IMR-90 (cell line): ENCODE data around the gene KCNV2. TPM values are rescaled to one million over a fixed set of nuclear protein-coding genes. Genes with fewer than 3 reads are reported as not detected.

Experiments
- ATAC-seq: fragments of 200-7000 bp; cut with Tn5 transposase; 2 replicates; pipeline ENCODE4 v1.9.1; 2020; ENCODE audit warnings: low read depth, mild to moderate bottlenecking, moderate library complexity
- BruUV-seq: library from RNA; stranded (reverse); fragments of 400-500 nt; replicated peaks from 2 replicates; lab custom pipeline; 2021; lab: Mats Ljungman, UMichigan
- CTCF ChIA-PET: fragments of 300-600 bp; formaldehyde crosslinking; extraction: SDS; loops from one replicate; lab custom pipeline; 2021; ENCODE audit warnings: antibody characterized with exemption; lab: Yijun Ruan, JAX
- POLR2A ChIA-PET: fragments of 300-600 bp; sonication (Branson Sonifier 250); formaldehyde crosslinking; loops from one replicate; lab custom pipeline; 2022; ENCODE audit warnings: antibody characterized with exemption; ENCODE audit not compliant: unreplicated experiment; lab: Charles Lee
- DNase-seq: peaks from one replicate; pipeline ENCODE4 v3.0.0; 2013
- H2AFZ ChIP-seq: replicated peaks from 2 replicates; pipeline ENCODE3; 2013; ENCODE audit warnings: low read length, mild to moderate bottlenecking; ENCODE audit not compliant: poor library complexity
- H2AK5ac ChIP-seq: 2 replicates; pipeline ENCODE4 v1.6.1; 2013; ENCODE audit warnings: low read depth, low read length, inconsistent platforms
- H2AK9ac ChIP-seq: replicated peaks from 2 replicates; pipeline ENCODE3; 2013; ENCODE audit warnings: mild to moderate bottlenecking, low read depth, low read length, moderate library complexity; ENCODE audit not compliant: poor library complexity
- H2BK120ac ChIP-seq: 2 replicates; pipeline ENCODE4 v1.6.1; 2013; ENCODE audit warnings: low read depth, low read length, inconsistent platforms
- H2BK15ac ChIP-seq: 3 replicates; pipeline ENCODE4 v1.6.1; 2013; ENCODE audit warnings: low read depth, low read length, inconsistent platforms
- H2BK20ac ChIP-seq: 2 replicates; pipeline ENCODE4 v1.6.1; 2013; ENCODE audit warnings: low read depth, mild to moderate bottlenecking, inconsistent platforms, low read length, moderate library complexity
- H2BK5ac ChIP-seq: 2 replicates; pipeline ENCODE4 v1.6.1; 2013; ENCODE audit warnings: mild to moderate bottlenecking, low read depth, low read length, inconsistent platforms; ENCODE audit not compliant: poor library complexity, severe bottlenecking
- H3K14ac ChIP-seq: replicated peaks from 2 replicates; pipeline ENCODE4 v1.6.1; 2013; ENCODE audit warnings: low read depth, low read length, inconsistent platforms
- H3K18ac ChIP-seq: 2 replicates; pipeline ENCODE4 v1.6.1; 2013; ENCODE audit warnings: low read depth, low read length, control low read depth
- H3K23ac ChIP-seq: 2 replicates; pipeline ENCODE4 v1.6.1; 2013; ENCODE audit warnings: low read depth, low read length, inconsistent platforms
- H3K27ac ChIP-seq: 2 replicates; pipeline ENCODE4 v1.5.1; 2013; ENCODE audit warnings: mild to moderate bottlenecking, control low read depth, low read length; ENCODE audit not compliant: insufficient read depth
- H3K27me3 ChIP-seq: 2 replicates; pipeline ENCODE4 v1.6.1; 2013; ENCODE audit warnings: low read length; ENCODE audit not compliant: control insufficient read depth, insufficient read depth
- H3K36me3 ChIP-seq: 2 replicates; pipeline ENCODE4 v1.6.1; 2013; ENCODE audit warnings: low read length, mixed read lengths; ENCODE audit not compliant: control insufficient read depth, insufficient read depth
- H3K4ac ChIP-seq: 2 replicates; pipeline ENCODE4 v1.6.1; 2013; ENCODE audit warnings: low read depth, low read length, inconsistent platforms
- H3K4me1 ChIP-seq: 2 replicates; pipeline ENCODE4 v1.6.1; 2013; ENCODE audit warnings: low read length, mixed read lengths; ENCODE audit not compliant: control insufficient read depth, insufficient read depth
- H3K4me2 ChIP-seq: 2 replicates; pipeline ENCODE4 v1.6.1; 2013; ENCODE audit warnings: low read depth, mild to moderate bottlenecking, control low read depth, low read length, moderate library complexity
- H3K4me3 ChIP-seq: 2 replicates; pipeline ENCODE4 v1.5.1; 2013; ENCODE audit warnings: low read depth, mild to moderate bottlenecking, control low read depth, low read length, moderate library complexity; ENCODE audit not compliant: insufficient read depth
- H3K56ac ChIP-seq: 2 replicates; pipeline ENCODE4 v1.6.1; 2013; ENCODE audit warnings: low read length, inconsistent platforms; ENCODE audit not compliant: insufficient read depth; ENCODE audit errors: extremely low read depth
- H3K79me1 ChIP-seq, 2 experiments: 2 replicates each; pipeline ENCODE4 v1.6.1; 2013; ENCODE audit warnings: low read length in 2 of 2, inconsistent platforms in 1 of 2, low read depth in 1 of 2
- H3K9ac ChIP-seq: 2 replicates; pipeline ENCODE4 v1.6.1; 2013; ENCODE audit warnings: low read depth, low read length, control low read depth
- H3K9me1 ChIP-seq: 2 replicates; pipeline ENCODE4 v1.6.1; 2013; ENCODE audit warnings: low read length, inconsistent platforms; ENCODE audit not compliant: insufficient read depth
- H3K9me3 ChIP-seq: 2 replicates; pipeline ENCODE4 v1.6.1; 2013; ENCODE audit warnings: low read length; ENCODE audit not compliant: control insufficient read depth, insufficient read depth
- H4K20me1 ChIP-seq: 2 replicates; pipeline ENCODE4 v1.6.1; 2013; ENCODE audit warnings: low read length, inconsistent platforms; ENCODE audit not compliant: insufficient read depth
- H4K5ac ChIP-seq: 2 replicates; pipeline ENCODE4 v1.6.1; 2013; ENCODE audit warnings: mild to moderate bottlenecking, low read depth, low read length, control low read depth
- H4K8ac ChIP-seq, 2 experiments: 2 replicates each; pipeline ENCODE4 v1.6.1; 2013; ENCODE audit warnings: low read depth in 2 of 2, low read length in 2 of 2, control low read depth in 1 of 2, inconsistent platforms in 1 of 2
- H4K91ac ChIP-seq: 2 replicates; pipeline ENCODE4 v1.6.1; 2013; ENCODE audit warnings: low read depth, low read length, inconsistent platforms; ENCODE audit not compliant: insufficient read depth
- BHLHE40 ChIP-seq: fragments of 150-350 bp; IDR thresholded peaks from 2 replicates; pipeline ENCODE4 v1.6.1; 2016; ENCODE audit warnings: mild to moderate bottlenecking, low read depth, low read length
- CHD1 ChIP-seq: IDR thresholded peaks from 2 replicates; pipeline ENCODE4 v1.6.1; 2012; ENCODE audit warnings: low read depth, low read length, improper control_type of control experiment
- CTCF ChIP-seq: conservative IDR thresholded peaks from 2 replicates; pipeline ENCODE4 v1.5.1; 2012; ENCODE audit warnings: mild to moderate bottlenecking, low read depth, low read length, improper control_type of control experiment
- ELK1 ChIP-seq: fragments of 150-350 bp; IDR thresholded peaks from 2 replicates; pipeline ENCODE4 v1.6.1; 2016; ENCODE audit warnings: low read depth, mild to moderate bottlenecking, low read length, moderate library complexity, borderline replicate concordance
- FOS ChIP-seq: fragments of 150-350 bp; IDR thresholded peaks from 2 replicates; pipeline ENCODE4 v1.6.1; 2016; ENCODE audit warnings: low read depth, low read length
- MAFK ChIP-seq: IDR thresholded peaks from 2 replicates; pipeline ENCODE4 v1.6.1; 2012; ENCODE audit warnings: low read depth, low read length, improper control_type of control experiment
- MAZ ChIP-seq: IDR thresholded peaks from 2 replicates; pipeline ENCODE4 v1.6.1; 2012; ENCODE audit warnings: low read depth, mild to moderate bottlenecking, low read length, improper control_type of control experiment, moderate library complexity, borderline replicate concordance
- MXI1 ChIP-seq: IDR thresholded peaks from 2 replicates; pipeline ENCODE4 v1.6.1; 2012; ENCODE audit warnings: low read depth, mild to moderate bottlenecking, low read length, moderate library complexity, borderline replicate concordance
- NFE2L2 ChIP-seq: fragments of 150-350 bp; IDR thresholded peaks from 2 replicates; pipeline ENCODE4 v1.6.1; 2016; ENCODE audit warnings: low read depth, mild to moderate bottlenecking, low read length
- POLR2A ChIP-seq: IDR thresholded peaks from 2 replicates; pipeline ENCODE4 v1.6.1; 2012; ENCODE audit warnings: mild to moderate bottlenecking, low read depth, low read length
- RAD21 ChIP-seq: IDR thresholded peaks from 2 replicates; pipeline ENCODE4 v1.6.1; 2012; ENCODE audit warnings: low read length, improper control_type of control experiment
- RCOR1 ChIP-seq: IDR thresholded peaks from 2 replicates; pipeline ENCODE4 v1.6.1; 2012; ENCODE audit warnings: mild to moderate bottlenecking, low read length, improper control_type of control experiment; ENCODE audit not compliant: insufficient replicate concordance
- USF2 ChIP-seq: fragments of 150-350 bp; IDR thresholded peaks from 2 replicates; pipeline ENCODE4 v1.6.1; 2017; ENCODE audit warnings: mild to moderate bottlenecking, antibody characterized with exemption, low read length, low read depth
- WGBS, 2 experiments: methylation state at CpG; one replicate each; pipeline versions ENCODE4 v1.1.5 to v1.1.7; 2013; ENCODE audit warnings: missing lambda C conversion rate in 2 of 2; ENCODE audit not compliant: insufficient read length in 1 of 2; ENCODE audit errors: extremely low coverage in 2 of 2; 5-methylcytosine and 5-hydroxymethylcytosine counted together
- dilution Hi-C: fragments of 300-500 bp; cut with HindIII; formaldehyde crosslinking; loops from one replicate; pipeline ENCODE4 v1.14.3; 2018; ENCODE audit warnings: low sequenced_read_pairs; ENCODE audit not compliant: unreplicated experiment
- in situ Hi-C: fragments of 300-500 bp; cut with MboI; formaldehyde crosslinking; loops from 3 replicates; pipeline ENCODE4 v1.14.3; 2019; ENCODE audit warnings: low sequenced_read_pairs, inconsistent platforms, mixed read lengths
- intact Hi-C: fragments of 100-400 bp; cut with micrococcal nuclease; formaldehyde crosslinking; loops from 2 replicates; pipeline ENCODE4 v1.10.0; 2022
- polyA plus RNA-seq, 3 experiments: library from polyadenylated mRNA; depleted of rRNA; stranded (reverse); fragments of >200 nt; gene quantifications; 2 replicates each; pipeline ENCODE4 v1.2.3, GENCODE V29; 2012; ENCODE audit warnings: low replicate concordance in 1 of 3
- total RNA-seq: library from RNA; depleted of rRNA; stranded (reverse); fragments of >200 nt; gene quantifications from 2 replicates; pipeline ENCODE4 v1.2.3, GENCODE V29; 2012

KCNV2 gene
- total and polyA plus RNA-seq, 2 of the 4 experiments (the other 2 are of a cell fraction) = not detected

GRCh38 chr9:2723376-2724065 lies 6.2 kb downstream of the KCNV2 start (continued):
- no peak for TF ChIP-seq CHD1

GRCh38 chr9:2725126-2725525 lies 7.8 kb downstream of the KCNV2 start:
- no peak overlapping the region for H2BK5ac ChIP-seq
- H3K4me3 ChIP-seq = no peak overlapping the region
- no peak overlapping the region for H2AFZ ChIP-seq
- intact Hi-C loops (loop anchor here (5.0 to 10.0 kb wide), 3 partner anchors 233 to 710 kb away; partner anchors contain the start of gene SMARCA2), in situ Hi-C loops (loop anchor here (10.0 kb wide), 2 partner anchors 490 to 590 kb away; no protein-coding TSS in a partner anchor), dilution Hi-C loops (no loop called here)
- POLR2A ChIA-PET = no interaction called here
- H4K8ac ChIP-seq = no peak overlapping the region
- no peak overlapping the region for H3K4ac ChIP-seq
- no peak overlapping the region for H3K27ac ChIP-seq
- H3K36me3 ChIP-seq = no peaks in the 10 kb centered on the region
- no peak overlapping the region for H4K5ac ChIP-seq
- no peak overlapping the region for H2AK9ac ChIP-seq
- no peaks in the 10 kb centered on the region for H3K9me3 ChIP-seq
- no peak overlapping the region for H3K56ac ChIP-seq
- no peak overlapping the region for H3K14ac ChIP-seq
- no peak overlapping the region for H3K23ac ChIP-seq
- no CpG with 5 or more reads among the region's 4 CpGs for WGBS, 2 experiments
- no TSS peak for BruUV-seq
- no peak overlapping the region for H2AK5ac ChIP-seq
- H3K27me3 ChIP-seq = no peaks in the 10 kb centered on the region
- DNase-seq (no peak), ATAC-seq (no peak)
- H2BK15ac ChIP-seq = no peak overlapping the region
- H2BK20ac ChIP-seq = no peak overlapping the region
- peaks cover 7% of the 10 kb centered on the region for H3K9me1 ChIP-seq
- H3K9ac ChIP-seq = no peak overlapping the region
- no peak overlapping the region for H4K91ac ChIP-seq
- H3K79me1 ChIP-seq = no peaks in the 10 kb centered on the region
- no peak overlapping the region for H3K4me2 ChIP-seq
- CTCF ChIA-PET = interaction anchor here (0.9 kb wide), 1 partner anchor 16 kb away, joined by 3 read pairs; no protein-coding TSS in a partner anchor
- no peaks in the 10 kb centered on the region for H4K20me1 ChIP-seq
- H2BK120ac ChIP-seq = no peak overlapping the region
- H3K4me1 ChIP-seq = peaks cover 8% of the 10 kb centered on the region
- H3K18ac ChIP-seq = no peak overlapping the region
- no peak for TF ChIP-seq POLR2A
- TF ChIP-seq CHD1 = no peak
- TF ChIP-seq USF2 = no peak
- no peak for TF ChIP-seq FOS
- TF ChIP-seq ELK1 = no peak
- no peak for TF ChIP-seq MXI1
- no peak for TF ChIP-seq RCOR1
- no peak for TF ChIP-seq MAZ
- no peak for TF ChIP-seq MAFK
- TF ChIP-seq CTCF = no peak
- TF ChIP-seq RAD21 = no peak
- no peak for TF ChIP-seq BHLHE40
- TF ChIP-seq NFE2L2 = no peak
